Liver (tissue), 3 donors: ENCODE measurements around the gene NR3C1.

Source experiments
- CTCF ChIP-seq: fragments of 150-350 bp; IDR thresholded peaks from 2 replicates; pipeline ENCODE4 v1.5.1; 2017; ENCODE audit warnings: improper control_type of control experiment, low read depth, low read length; ENCODE audit not compliant: missing input control
- RAD21 ChIP-seq, 2 donors: IDR thresholded peaks; 2 replicates each; pipeline ENCODE4 v1.6.1; 2016; ENCODE audit warnings: antibody characterized with exemption in 2 of 2, mild to moderate bottlenecking in 2 of 2
- YY1 ChIP-seq: IDR thresholded peaks from 2 replicates; pipeline ENCODE4 v1.6.1; 2016; ENCODE audit warnings: antibody characterized with exemption, mild to moderate bottlenecking
- TF ChIP-seq, protein P1 (sequence below): IDR thresholded peaks from 2 replicates; pipeline ENCODE4 v1.6.1; 2016; ENCODE audit warnings: antibody characterized with exemption, mild to moderate bottlenecking
- donor health status: healthy.
- donor health status: healthy.

- TF ChIP-seq, protein P1, sequence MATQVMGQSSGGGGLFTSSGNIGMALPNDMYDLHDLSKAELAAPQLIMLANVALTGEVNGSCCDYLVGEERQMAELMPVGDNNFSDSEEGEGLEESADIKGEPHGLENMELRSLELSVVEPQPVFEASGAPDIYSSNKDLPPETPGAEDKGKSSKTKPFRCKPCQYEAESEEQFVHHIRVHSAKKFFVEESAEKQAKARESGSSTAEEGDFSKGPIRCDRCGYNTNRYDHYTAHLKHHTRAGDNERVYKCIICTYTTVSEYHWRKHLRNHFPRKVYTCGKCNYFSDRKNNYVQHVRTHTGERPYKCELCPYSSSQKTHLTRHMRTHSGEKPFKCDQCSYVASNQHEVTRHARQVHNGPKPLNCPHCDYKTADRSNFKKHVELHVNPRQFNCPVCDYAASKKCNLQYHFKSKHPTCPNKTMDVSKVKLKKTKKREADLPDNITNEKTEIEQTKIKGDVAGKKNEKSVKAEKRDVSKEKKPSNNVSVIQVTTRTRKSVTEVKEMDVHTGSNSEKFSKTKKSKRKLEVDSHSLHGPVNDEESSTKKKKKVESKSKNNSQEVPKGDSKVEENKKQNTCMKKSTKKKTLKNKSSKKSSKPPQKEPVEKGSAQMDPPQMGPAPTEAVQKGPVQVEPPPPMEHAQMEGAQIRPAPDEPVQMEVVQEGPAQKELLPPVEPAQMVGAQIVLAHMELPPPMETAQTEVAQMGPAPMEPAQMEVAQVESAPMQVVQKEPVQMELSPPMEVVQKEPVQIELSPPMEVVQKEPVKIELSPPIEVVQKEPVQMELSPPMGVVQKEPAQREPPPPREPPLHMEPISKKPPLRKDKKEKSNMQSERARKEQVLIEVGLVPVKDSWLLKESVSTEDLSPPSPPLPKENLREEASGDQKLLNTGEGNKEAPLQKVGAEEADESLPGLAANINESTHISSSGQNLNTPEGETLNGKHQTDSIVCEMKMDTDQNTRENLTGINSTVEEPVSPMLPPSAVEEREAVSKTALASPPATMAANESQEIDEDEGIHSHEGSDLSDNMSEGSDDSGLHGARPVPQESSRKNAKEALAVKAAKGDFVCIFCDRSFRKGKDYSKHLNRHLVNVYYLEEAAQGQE = no peak
- TF ChIP-seq YY1 (no peak), CTCF (no peak), RAD21 (IDR thresholded peaks at IDR 0.05) (peak; percentile 27 to 28)
Observed at GRCh38 chr5:143239882-143240518, 163.5 kb downstream of the NR3C1 start.
